ENCODE results near the gene DLGAP1. TPM values are rescaled to one million over a fixed set of nuclear protein-coding genes. Genes with fewer than 3 reads are reported as not detected.

Gene DLGAP1
- total and polyA plus RNA-seq, 2 of the 13 experiments (the other 11 are each of a cell fraction or from before 2014, with no cell fraction given) = 0.01 TPM; not detected in 1

DNA sequence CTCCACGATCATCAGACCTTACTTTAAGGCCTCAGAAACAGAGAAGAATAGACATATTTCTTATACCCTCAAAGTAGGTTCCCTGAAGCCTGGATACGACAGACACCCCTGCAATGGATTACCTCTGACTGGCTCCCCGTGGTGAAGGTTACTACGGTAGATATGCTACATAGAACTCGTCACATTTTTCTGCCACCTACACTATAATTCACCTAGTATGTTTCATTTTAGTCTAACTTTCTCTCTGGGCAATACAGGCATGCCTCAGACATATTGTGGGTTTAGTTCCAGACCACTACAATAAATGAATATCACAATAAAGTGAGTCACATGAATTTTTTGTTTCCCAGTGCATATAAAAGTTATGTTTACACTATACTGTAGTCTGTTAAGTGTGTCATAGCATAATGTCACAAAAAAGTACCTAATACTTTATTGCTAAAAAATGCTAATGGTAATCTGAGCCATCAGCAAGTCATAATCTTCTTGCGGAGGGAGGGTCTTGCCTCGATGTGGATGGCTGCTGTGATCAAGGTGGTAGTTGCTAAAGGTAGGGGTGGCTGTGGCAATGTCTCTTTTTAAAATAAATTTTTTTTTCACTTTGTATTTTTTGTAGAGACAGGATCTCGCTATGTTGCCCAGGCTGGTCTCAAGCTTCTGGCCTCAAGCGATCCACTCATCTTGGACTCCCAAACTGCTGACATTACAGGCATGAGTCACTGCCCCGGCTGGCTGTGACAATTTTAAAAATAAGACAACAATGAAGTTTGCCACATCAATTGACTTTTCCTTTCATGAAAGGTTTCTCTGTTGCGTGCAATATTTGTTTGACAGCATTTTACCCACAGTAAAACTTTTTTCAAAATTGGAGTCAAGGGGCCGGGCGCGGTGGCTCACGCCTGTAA lies 940.5 kb downstream of the DLGAP1 start:
- H3K36me3 ChIP-seq (replicated peaks in 1 of 2; ENCODE audit: control insufficient read depth in 1 of 2, insufficient read depth in 2 of 2, low read length in 2 of 2) = no peaks in the 10 kb centered on the region
- no TSS peak for BruUV-seq (replicated peaks)
- FAIRE-seq (no peak), ATAC-seq (no peak), DNase-seq (ENCODE audit: low spot score) (no peak)
- intact Hi-C loops (cut with micrococcal nuclease; ENCODE audit: unreplicated experiment) (no loop called here), in situ Hi-C loops (cut with HindIII; ENCODE audit: extremely low pct_ligation_motif_present, low pct_unique_long_range_greater_than_20kb) (no loop called here)
- H3K27ac ChIP-seq (ENCODE audit: extremely low read length, insufficient read depth, low read length) = no peak overlapping the region
- ChIA-PET CTCF (ENCODE audit: low intra/inter-chr PET ratio, low total read pairs) (no interaction called here), POLR2A (no interaction called here)
- H3K4me2 ChIP-seq (ENCODE audit: low read depth, low read length) = no peak overlapping the region
- 39% methylated on average over 15 of the region's 15 CpGs for WGBS (ENCODE audit: low lambda C conversion rate)
- no peaks in the 10 kb centered on the region for H3K9me3 ChIP-seq (ENCODE audit: low read length)
- H2AFZ ChIP-seq (ENCODE audit: low read length) = no peak overlapping the region
- H3K79me2 ChIP-seq (ENCODE audit: insufficient read depth, low read length) = no peaks in the 10 kb centered on the region
- H3K4me1 ChIP-seq (ENCODE audit: insufficient read depth, low read length) = no peaks in the 10 kb centered on the region
- H4K20me1 ChIP-seq (ENCODE audit: insufficient read depth, low read length) = no peaks in the 10 kb centered on the region
- no peak overlapping the region for H3K9ac ChIP-seq (ENCODE audit: insufficient read depth, low read depth, low read length)
- TF ChIP-seq ZNF558 (CRISPR knock-in tag; IDR thresholded peaks at IDR 0.05; ENCODE audit: borderline replicate concordance) (no peak), NFATC3 (CRISPR knock-in tag; IDR thresholded peaks at IDR 0.05) (no peak), ZNF792 (CRISPR knock-in tag; IDR thresholded peaks at IDR 0.05) (no peak), ZNF317 (CRISPR knock-in tag; IDR thresholded peaks at IDR 0.05) (no peak), SAFB2 (CRISPR knock-in tag; IDR thresholded peaks at IDR 0.05; ENCODE audit: borderline replicate concordance, low read depth) (no peak), NCOA1 (CRISPR knock-in tag; IDR thresholded peaks at IDR 0.05) (no peak), KLF15 (CRISPR knock-in tag; IDR thresholded peaks at IDR 0.05; ENCODE audit: borderline replicate concordance) (no peak), EZH2 (conservative IDR thresholded peaks at IDR 0.05; ENCODE audit: low read depth, low read length) (no peak), RFX1 (IDR thresholded peaks at IDR 0.05) (no peak), ZNF572 (CRISPR knock-in tag; IDR thresholded peaks at IDR 0.05) (no peak)
- TF ChIP-seq, protein P1, sequence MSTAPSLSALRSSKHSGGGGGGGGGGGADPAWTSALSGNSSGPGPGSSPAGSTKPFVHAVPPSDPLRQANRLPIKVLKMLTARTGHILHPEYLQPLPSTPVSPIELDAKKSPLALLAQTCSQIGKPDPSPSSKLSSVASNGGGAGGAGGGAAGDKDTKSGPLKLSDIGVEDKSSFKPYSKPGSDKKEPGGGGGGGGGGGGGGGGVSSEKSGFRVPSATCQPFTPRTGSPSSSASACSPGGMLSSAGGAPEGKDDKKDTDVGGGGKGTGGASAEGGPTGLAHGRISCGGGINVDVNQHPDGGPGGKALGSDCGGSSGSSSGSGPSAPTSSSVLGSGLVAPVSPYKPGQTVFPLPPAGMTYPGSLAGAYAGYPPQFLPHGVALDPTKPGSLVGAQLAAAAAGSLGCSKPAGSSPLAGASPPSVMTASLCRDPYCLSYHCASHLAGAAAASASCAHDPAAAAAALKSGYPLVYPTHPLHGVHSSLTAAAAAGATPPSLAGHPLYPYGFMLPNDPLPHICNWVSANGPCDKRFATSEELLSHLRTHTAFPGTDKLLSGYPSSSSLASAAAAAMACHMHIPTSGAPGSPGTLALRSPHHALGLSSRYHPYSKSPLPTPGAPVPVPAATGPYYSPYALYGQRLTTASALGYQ (CRISPR knock-in tag; IDR thresholded peaks at IDR 0.05) = no peak
- TF ChIP-seq, protein P2, sequence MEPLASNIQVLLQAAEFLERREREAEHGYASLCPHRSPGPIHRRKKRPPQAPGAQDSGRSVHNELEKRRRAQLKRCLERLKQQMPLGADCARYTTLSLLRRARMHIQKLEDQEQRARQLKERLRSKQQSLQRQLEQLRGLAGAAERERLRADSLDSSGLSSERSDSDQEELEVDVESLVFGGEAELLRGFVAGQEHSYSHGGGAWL (CRISPR knock-in tag; IDR thresholded peaks at IDR 0.05) = no peak
- TF ChIP-seq, protein P3, sequence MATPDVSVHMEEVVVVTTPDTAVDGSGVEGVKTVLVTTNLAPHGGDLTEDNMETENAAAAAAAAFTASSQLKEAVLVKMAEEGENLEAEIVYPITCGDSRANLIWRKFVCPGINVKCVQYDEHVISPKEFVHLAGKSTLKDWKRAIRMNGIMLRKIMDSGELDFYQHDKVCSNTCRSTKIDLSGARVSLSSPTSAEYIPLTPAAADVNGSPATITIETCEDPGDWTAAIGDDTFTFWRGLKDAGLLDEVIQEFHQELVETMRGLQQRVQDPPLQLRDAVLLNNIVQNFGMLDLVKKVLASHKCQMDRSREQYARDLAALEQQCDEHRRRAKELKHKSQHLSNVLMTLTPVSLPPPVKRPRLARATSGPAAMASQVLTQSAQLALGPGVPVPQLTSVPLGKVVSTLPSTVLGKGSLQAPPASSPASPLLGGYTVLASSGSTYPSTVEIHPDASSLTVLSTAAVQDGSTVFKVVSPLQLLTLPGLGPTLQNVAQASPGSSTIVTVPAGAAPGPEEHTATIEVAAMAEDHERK (CRISPR knock-in tag; IDR thresholded peaks at IDR 0.05; ENCODE audit: low read depth) = no peak
- peaks cover 0 to 17% of the 10 kb centered on the region in 2 experiments; a peak in 1 of 5 replicates for H3K27me3 ChIP-seq (ENCODE audit: control insufficient read depth in 1 of 2, insufficient read depth in 2 of 2, low read length in 2 of 2)
- no peak overlapping the region for H3K4me3 ChIP-seq (replicated peaks in 1 of 3; ENCODE audit: insufficient read depth in 1 of 3, low read depth in 2 of 3, low read length in 3 of 3)

All from HepG2 (cell line).